GM15510 (cell line): Measurements from ENCODE around the gene IGFBP7.

ENCODE experiments used
- POLR2A ChIP-seq: IDR thresholded peaks from 3 replicates; pipeline ENCODE4 v1.6.1; 2011; ENCODE audit warnings: borderline replicate concordance; ENCODE audit not compliant: insufficient read length; ENCODE audit errors: extremely low read depth

IGFBP7 gene

GRCh38 chr4:57109411-57109846 lies 756 bp downstream of the IGFBP7 start:
- no peak for TF ChIP-seq POLR2A

- no peak for TF ChIP-seq POLR2A
Measured at GRCh38 chr4:57106181-57106580, 4.0 kb downstream of the IGFBP7 start.

- no peak for TF ChIP-seq POLR2A
Measured at GRCh38 chr4:57104706-57105560, 5.3 kb downstream of the IGFBP7 start.

- TF ChIP-seq POLR2A, result no peak
Measured at GRCh38 chr4:57103051-57103450, 7.1 kb downstream of the IGFBP7 start.

GRCh38 chr4:57102050-57102624 lies 8.0 kb downstream of the IGFBP7 start:
- TF ChIP-seq POLR2A, result no peak

- no peak for TF ChIP-seq POLR2A
Measured at GRCh38 chr4:57100979-57101651, 9.1 kb downstream of the IGFBP7 start.

- TF ChIP-seq POLR2A, result no peak
Measured at GRCh38 chr4:57099363-57099762, 10.8 kb downstream of the IGFBP7 start.

GRCh38 chr4:57098941-57099340 lies 11.2 kb downstream of the IGFBP7 start:
- TF ChIP-seq POLR2A, result no peak

- no peak for TF ChIP-seq POLR2A
Measured at GRCh38 chr4:57098415-57098814, 11.8 kb downstream of the IGFBP7 start.

GRCh38 chr4:57097711-57098110 lies 12.5 kb downstream of the IGFBP7 start:
- TF ChIP-seq POLR2A, result no peak

GRCh38 chr4:57095956-57096355 lies 14.2 kb downstream of the IGFBP7 start:
- TF ChIP-seq POLR2A, result no peak

GRCh38 chr4:57095245-57095644 lies 14.9 kb downstream of the IGFBP7 start:
- no peak for TF ChIP-seq POLR2A

- TF ChIP-seq POLR2A, result no peak
Measured at GRCh38 chr4:57094832-57095223, 15.4 kb downstream of the IGFBP7 start.

GRCh38 chr4:57093845-57094831 lies 16.0 kb downstream of the IGFBP7 start:
- no peak for TF ChIP-seq POLR2A
